H54 (cell line): Measurements from ENCODE around the gene ADPRS.

Experiments
- DNase-seq: peaks from one replicate; pipeline ENCODE4 v3.0.0; 2011; ENCODE audit warnings: low spot score, mixed read lengths; ENCODE audit not compliant: insufficient read length
- FAIRE-seq: peaks from 3 replicates; lab custom pipeline; 2011; peaks lifted over from hg19 to GRCh38; lab: Jason Lieb, UNC
- POLR2A ChIP-seq: IDR thresholded peaks from 2 replicates; pipeline ENCODE4 v1.6.1; 2011; ENCODE audit warnings: low read depth, mild to moderate bottlenecking, low read length

ADPRS gene

DNA sequence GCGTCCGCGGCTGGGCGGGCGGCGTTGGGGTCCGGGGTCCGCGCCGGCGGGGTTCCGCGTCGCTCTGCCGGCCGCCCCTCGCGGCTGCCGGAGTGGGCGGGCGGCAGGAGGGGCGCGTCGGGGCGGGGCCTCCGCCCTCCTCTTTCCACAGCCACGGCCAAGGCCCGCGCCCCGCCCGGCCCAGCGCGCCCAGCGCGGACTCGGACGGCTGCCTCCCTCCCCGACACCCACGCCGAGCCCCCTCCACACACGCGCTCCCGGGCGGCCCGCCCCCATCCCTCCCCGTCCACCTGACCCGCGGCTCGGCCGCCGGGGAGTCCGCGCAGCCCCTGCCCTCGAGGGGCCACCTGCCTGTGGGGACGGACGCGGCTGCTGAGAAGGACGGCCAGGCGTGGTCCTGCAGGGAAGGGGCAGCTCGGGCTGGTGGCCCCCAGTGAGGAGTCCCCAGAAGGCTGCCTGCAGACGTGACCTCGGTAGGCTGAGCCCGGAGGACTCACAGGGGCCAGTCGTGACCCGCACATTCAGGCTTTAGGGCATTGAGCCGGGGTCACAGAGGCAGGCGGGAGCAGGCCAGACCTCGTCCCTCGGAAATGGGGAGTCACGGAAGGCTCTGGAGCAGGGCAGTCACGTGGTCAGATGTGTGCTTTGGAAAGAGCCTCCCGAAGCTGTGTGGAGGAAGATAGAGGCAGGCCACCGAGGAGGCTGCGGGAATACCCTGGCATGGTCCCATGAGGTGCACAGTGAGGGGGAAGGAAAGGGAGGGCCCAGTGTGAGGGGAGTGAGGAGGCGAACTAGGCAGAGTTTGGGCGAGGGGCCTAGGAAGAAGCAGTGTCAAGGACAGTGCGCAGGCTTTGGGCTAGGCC, 36.7 kb downstream of the ADPRS start, which contains the start of gene COL8A2:
COL8A2 (minus strand) TSS at position 94 of the 863 bp plus-strand sequence. CDS start 24,980 bp downstream, outside the sequence.
- no peak for TF ChIP-seq POLR2A
- DNase-seq = no peak
- FAIRE-seq = no peak

- FAIRE-seq = no peak
- no peak for DNase-seq
Observed at GRCh38 chr1:36126005-36126716, 37.5 kb downstream of the ADPRS start.

DNA sequence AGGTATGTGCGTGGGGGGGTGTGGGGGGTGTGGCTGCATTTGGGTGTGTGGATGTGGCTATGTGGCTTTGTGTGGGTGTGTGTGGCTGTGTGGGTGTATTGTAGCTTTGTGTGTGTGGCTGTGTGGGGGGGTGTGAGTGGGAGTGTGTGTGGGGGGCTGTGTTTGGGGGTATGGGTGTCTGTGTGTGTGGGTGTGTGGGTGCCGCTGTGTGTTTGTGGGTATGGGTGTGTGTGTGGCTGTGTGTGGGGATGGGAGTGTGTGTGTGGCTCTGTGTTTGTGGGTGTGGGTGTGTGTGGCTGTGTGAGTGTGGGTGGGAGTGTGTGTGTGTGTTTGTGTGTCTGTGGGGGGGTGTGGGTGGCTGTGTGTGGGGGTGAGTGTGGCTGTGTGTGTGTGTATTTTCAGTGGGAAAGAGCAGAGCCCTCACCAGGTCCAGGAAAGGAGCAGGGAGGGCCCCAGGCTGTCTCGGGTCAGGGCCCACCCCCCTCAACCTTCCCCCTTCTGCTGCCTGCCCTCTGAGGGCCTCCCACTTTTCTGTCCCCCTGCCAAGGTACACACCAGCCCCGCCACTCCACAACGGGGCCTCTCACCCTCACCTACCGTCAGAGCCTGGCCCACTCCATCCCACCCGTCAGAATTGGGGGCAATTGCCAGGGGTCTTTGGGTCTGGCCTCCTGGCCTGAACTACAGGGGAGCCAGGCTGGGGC, 38.3 kb downstream of the ADPRS start:
- no peak for TF ChIP-seq POLR2A
- FAIRE-seq (no peak), DNase-seq (no peak)

More at GRCh38 chr1:36126005-36126716, 37.5 kb downstream of the ADPRS start:
- no peak for TF ChIP-seq POLR2A

DNA sequence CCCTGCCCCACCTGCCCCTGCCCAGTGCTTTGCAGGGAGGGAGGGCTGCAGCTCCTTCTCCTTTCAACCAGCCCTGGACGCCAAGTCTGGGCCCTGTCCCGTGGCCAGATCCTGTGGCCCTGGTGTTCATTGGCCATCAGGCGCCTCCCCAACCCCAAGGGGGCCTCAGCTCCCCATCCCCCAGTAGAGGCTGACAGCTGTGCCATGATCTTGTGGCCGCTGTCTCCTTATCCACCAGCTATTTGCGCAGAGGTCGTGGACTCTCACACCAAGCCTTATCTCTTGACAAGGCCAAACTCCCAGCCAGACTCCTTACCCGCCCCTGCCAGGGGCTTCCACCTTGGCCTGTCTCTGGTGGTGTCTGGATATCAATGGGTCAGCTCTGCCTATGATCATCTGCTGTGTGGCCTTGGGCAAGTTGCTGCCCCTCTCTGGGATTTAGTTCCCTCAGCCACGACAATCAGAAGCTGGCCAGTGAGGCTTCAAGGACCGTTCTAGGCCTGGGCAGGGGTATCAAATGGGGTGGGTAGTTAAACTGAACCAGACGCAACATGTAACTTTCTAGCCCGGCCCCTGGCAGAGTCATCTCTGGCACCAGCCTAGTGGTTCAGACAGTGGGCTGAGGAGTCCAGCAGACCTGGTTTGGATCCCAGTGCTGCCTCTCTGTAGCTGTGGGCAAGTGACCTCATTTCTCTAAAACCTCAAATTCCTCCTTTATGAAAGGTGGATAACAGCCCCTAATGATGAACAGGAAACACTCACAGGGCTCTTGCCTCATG, 39.6 kb downstream of the ADPRS start:
- FAIRE-seq (no peak), DNase-seq (peak; percentile 90)
- no peak for TF ChIP-seq POLR2A

DNA sequence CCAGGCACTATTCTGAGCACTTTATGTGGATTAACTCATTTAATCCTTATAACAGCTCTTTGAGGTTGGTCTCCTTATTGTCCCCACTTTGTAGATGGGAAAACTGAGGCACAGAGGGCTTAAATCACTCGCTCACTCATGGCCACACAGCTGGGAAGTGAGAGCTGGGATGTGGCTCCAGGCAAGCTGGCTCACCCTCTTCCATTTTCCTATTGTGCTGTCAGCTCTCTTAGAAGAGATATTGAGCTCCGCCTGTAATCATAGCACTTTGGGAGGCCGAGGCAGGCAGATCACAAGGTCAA, 40.2 kb downstream of the ADPRS start:
- TF ChIP-seq POLR2A = no peak
- no peak for DNase-seq
- FAIRE-seq = no peak

GRCh38 chr1:36132029-36132428, 43.3 kb downstream of the ADPRS start:
- no peak for FAIRE-seq
- TF ChIP-seq POLR2A = no peak
- no peak for DNase-seq

GRCh38 chr1:36133484-36133883, 44.8 kb downstream of the ADPRS start:
- DNase-seq (peak; percentile 94), FAIRE-seq (peak; percentile 76)
- no peak; the same call in 1 of the 2 replicates for TF ChIP-seq POLR2A

DNA sequence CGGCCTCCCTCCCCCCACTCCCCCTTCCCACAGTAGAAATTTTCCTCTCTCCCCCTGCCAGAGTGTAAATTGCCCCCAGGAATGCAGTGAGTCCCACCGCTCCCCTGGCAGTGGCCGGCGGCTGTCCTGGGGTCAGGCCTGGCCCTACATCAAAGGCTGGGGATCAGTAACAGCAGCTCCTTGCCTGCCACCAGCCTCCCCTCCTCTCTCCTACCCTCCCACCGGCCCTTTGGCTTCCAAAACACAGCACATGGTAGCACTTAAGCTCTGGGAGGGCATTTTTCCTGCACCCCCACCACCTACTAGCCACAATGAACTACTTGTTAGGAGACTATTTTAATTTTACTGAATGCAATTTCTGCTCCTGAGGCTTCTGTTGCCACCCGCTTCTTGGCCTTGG, 45.3 kb downstream of the ADPRS start:
- no peak for DNase-seq
- no peak for FAIRE-seq
- no peak for TF ChIP-seq POLR2A

DNA sequence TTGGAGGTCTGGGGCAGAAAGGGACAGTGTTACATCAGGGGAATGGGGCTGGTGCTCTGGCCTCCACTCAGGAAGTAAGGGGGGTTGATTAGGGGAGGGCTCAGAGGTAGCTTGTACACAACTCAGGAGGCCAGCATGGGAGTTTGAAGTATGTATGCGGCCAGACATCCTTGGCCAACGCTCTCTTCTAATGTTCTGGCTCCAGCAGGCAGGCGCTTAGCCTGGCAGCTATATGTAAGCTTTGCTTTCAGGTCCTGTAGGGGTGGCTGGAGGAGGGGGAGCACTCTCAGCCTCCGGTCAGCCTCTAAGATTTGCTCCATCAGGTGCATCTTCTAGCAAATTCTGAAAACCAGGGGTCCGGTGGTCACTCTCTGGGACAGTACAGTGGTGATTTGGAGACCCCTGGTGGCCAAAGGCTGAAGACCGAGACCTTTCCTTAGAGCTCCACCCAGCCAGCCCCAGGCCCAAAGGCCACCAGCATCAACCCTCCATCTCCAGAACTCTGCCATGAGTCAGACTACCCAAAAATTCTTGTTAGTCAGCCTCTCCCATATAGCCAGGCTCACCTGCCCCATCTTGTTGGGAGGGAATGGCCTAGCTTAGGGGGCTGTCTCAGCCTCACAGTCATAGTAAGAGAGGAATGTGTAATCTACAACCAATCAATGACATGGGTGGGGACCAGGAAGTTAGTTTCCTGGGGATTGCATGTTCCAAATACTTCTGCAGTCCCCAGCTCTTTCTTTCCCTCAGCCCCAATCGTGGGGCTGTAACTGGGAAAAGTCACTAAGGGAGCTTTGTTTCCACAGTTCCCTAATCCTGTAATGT, 46.0 kb downstream of the ADPRS start:
- peak; percentile 65 for DNase-seq
- no peak for FAIRE-seq
- no peak for TF ChIP-seq POLR2A

GRCh38 chr1:36135330-36135667, 46.6 kb downstream of the ADPRS start:
- no peak for FAIRE-seq
- no peak for TF ChIP-seq POLR2A
- DNase-seq = no peak

GRCh38 chr1:36135796-36136195, 47.1 kb downstream of the ADPRS start:
- no peak for FAIRE-seq

GRCh38 chr1:36136535-36136934, 47.8 kb downstream of the ADPRS start:
- no peak for FAIRE-seq
- no peak for TF ChIP-seq POLR2A

More at GRCh38 chr1:36135796-36136195, 47.1 kb downstream of the ADPRS start:
- no peak for DNase-seq
- TF ChIP-seq POLR2A = no peak

More at GRCh38 chr1:36136535-36136934, 47.8 kb downstream of the ADPRS start:
- peak; percentile 69 for DNase-seq
